ENCODE data around the gene USH2A.

GRCh38 chr1:216201946-216202345 lies 221.3 kb downstream of the USH2A start:
- no peak for TF ChIP-seq CTCF (IDR thresholded peaks at IDR 0.05; ENCODE audit: poor library complexity, severe bottlenecking)
- TF ChIP-seq EZH2 (IDR thresholded peaks at IDR 0.05; ENCODE audit: borderline replicate concordance, insufficient read depth, low read length, poor library complexity, severe bottlenecking): no peak
